ENCODE data around the gene ADCY10.

The ADCY10 gene

DNA sequence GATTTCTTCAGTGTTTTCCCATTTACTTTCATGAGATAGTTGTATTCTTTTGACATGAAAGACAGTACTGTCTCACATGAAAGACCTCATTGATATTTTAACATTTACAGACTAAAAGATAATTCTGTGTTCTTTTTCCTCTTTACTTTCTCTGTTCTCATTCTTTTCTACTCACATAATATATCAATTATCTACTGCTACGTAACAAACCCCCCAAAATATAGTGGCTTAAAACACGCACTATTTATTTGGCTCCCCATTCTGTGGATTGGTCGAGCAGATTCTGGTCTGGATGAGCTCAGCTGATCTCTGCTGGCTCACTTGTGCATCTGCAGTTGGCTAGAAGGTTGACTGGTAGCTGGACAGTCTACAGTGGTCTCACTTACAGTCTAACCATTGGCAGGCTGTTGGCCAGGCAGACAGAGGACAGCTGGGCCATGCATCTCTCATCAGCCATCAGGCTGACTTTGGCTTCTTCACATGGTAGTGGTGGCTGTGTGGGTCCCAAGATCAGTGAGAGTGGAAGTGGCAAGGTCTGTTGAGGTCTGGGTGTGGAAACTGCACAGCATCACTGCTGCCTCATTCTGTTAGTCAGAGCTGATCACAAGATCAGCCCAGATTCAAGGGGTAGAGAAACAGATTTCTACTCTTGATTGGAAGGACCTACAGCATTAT, 128.9 kb downstream of the ADCY10 start:
- DNase-seq (ENCODE audit: extremely low read depth in 1 of 2, low read depth in 1 of 2), result no peak

DNA sequence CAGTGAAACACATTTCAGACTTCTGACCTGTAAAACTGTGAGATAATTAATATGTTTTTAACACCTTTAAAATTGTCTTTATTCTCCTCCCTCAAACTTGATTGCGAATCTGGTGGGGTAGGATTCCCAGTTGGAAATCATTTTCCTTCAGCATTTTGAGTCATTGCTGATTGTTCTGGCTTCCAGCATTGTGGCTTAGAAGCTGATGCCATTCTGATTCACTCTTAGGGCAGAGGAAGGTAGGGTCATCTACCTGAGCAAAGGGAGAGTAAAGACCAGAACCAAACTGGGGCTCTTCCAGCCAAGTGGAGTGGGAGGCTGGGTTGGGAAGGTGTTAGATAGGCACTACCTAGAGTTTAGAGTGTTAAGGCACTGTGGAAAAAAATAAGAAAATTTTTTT, 131.0 kb downstream of the ADCY10 start:
- no peak for DNase-seq (ENCODE audit: extremely low read depth in 1 of 2, low read depth in 1 of 2)

GRCh38 chr1:167781558-167781957, 132.4 kb downstream of the ADCY10 start:
- DNase-seq (ENCODE audit: extremely low read depth in 1 of 2, low read depth in 1 of 2), result no peak

- no peak for DNase-seq (ENCODE audit: extremely low read depth in 1 of 2, low read depth in 1 of 2)
These were observed 136.7 kb downstream of the ADCY10 start for GRCh38 chr1:167777269-167777650.

DNA sequence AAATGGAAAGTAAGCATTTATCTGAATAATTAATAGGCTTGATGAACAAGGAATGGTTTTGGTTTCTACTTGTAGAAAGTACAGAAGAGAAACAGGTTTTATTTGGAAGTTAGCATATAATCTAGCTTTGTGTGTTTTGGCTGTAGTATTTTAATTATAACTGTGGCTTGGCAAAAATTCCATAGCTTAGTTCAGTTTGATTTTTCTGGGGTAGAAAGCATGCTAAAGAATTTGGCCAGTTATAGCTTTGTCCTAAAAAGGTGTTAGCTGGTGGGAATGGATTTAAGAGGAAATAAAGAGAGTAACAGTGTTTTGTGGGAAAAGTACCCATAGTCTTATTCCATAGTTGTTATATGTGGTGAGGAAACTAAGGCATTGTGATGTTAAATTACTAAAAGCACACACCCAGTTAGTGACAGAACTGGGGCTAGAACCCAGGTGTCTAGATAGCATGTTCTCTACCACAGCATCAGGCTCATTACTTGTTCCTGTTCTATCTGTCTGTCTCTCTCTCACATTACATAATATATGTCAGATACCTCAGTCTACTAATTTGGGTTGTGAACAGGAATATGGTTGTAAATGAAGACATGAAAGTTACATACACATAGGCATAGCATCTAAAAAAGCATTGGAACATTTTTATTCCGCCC, 137.2 kb downstream of the ADCY10 start:
- DNase-seq (ENCODE audit: extremely low read depth in 1 of 2, low read depth in 1 of 2), result no peak

DNA sequence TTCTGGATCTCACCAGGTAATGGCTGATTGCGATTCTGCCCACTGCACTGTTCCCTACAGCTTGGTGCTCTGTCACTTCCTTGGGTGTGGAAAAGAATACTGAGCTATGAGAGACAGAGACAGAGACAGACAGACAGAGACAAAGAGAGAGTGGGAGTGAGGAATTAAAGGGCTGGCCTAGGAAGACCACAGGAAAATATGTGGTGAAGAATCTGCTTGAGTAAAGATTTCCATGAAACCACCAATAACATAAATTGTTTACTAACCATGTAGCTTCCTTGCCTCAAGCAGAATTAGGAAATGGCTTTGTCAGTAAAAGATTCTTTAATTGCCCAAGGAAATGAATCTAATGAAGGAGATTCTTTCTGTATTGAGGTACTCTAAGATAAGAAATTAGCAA, 137.8 kb downstream of the ADCY10 start:
- DNase-seq (ENCODE audit: extremely low read depth in 1 of 2, low read depth in 1 of 2), result no peak

DNA sequence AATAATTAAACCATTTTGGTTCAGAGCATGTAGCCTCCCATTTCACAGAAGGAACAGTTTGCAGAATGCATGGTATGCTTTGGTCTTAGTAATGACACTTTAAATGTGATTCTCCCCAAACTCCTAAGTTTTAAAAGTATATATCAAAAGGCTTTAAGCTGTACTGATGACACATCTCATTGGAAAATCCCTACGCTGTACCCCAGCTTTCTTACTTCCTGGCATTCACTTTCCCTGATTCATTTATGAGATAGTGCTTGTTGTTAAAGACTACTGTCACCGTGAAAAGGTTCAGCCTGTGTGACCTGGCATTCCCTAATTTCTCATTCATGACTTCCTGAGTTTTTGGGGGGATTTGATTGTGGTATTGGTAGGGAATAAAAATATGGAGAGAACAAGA, 138.8 kb downstream of the ADCY10 start:
- DNase-seq (ENCODE audit: extremely low read depth in 1 of 2, low read depth in 1 of 2), result no peak

DNA sequence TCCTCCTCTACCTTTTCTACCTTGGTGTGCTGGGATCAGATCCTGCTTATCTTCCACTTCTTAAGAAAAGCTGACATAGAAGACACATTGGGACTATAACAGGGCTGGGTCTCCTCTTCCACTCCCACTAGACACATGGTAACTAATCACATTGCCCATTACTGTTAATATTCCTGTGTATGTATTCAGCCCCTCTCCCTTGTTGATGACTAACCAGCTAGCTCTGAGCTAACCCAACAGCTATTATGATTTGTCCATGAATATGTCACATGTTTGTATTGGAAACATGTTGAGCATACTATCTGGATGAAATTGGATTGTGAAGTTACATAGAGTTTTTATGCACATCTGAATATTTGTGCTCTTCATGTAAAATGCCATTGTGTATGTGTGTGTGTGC, 139.2 kb downstream of the ADCY10 start:
- no peak for DNase-seq (ENCODE audit: extremely low read depth in 1 of 2, low read depth in 1 of 2)

GRCh38 chr1:167773516-167773915, 140.4 kb downstream of the ADCY10 start:
- DNase-seq (ENCODE audit: extremely low read depth in 1 of 2, low read depth in 1 of 2), result no peak

DNA sequence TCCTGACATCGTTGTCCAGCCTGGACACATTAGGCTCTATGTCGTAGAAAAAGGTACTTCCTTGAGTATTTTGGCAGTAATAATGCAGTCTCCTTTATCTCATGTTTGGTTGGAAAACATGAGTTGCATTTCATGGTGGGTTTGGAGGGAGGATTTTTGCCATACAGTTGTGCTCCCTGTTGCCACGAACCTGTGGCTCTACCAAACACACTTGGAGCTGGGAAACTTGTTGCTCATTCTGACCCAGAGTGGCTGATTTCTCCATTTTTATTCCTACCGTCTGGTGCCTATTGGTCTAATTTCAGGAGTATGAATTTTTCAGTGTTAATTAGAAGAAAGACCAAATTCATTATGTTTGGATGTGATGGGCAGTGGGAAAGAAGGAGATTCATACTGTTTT, 141.5 kb downstream of the ADCY10 start:
- DNase-seq (ENCODE audit: extremely low read depth in 1 of 2, low read depth in 1 of 2), result no peak

DNA sequence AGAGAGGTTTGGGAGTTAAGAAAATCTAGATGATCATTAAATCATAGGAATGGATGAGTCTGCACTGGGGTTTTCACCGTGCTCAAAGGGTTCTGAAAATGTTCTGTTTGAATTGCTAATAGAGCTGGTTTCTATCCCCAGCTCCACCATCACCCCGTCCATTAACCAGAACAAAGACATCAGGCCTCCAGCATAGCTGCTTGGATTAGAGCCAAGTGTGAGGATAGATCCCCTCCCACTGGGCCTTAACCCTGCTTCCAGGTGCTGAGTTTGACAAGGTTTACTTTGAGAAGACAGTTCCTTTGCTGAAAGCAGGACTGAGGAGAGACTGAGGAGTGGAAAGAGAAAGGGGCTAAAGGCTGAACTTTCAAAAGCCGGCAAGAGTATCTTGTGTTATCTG, 143.8 kb downstream of the ADCY10 start:
- no peak for DNase-seq (ENCODE audit: extremely low read depth in 1 of 2, low read depth in 1 of 2)

DNA sequence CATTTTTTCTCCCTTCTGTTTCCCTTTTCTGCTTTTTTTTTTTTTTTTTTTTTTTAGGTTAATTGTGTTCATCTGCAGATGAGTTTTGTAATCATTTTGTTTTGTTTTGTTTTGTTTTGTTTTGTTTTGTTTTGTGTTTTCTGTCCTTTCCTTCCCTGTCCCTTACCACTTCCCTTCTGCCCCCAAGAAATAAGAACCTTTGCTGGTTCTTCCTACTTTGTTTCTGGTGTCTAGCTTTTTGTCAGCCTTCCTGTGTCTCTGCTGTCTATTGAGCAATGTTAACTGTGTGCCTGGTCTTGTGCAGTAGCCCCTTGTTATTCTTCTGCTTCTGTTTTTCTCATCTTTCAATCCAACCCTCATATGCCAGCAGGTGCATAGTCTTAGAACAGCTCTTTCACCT, 146.2 kb downstream of the ADCY10 start:
- DNase-seq (ENCODE audit: extremely low read depth in 1 of 2, low read depth in 1 of 2), result no peak

GRCh38 chr1:167766538-167766937, 147.4 kb downstream of the ADCY10 start:
- no peak for DNase-seq (ENCODE audit: extremely low read depth in 1 of 2, low read depth in 1 of 2)

DNA sequence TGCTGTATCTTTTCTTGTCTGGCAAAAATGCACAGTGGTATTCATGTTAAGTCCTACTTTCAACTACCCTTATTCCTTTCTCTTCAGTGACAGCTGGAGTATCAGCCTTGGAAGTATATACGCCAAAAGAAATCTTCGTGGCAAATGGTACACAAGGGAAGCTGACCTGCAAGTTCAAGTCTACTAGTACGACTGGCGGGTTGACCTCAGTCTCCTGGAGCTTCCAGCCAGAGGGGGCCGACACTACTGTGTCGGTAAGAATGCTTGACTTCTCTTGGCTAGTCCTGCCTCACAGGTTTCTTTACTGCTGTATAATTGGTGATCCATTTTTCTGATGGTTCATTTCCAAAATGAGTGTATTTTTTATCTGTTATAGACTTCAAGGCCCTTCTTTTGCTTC, 148.4 kb downstream of the ADCY10 start:
- no peak for DNase-seq (ENCODE audit: extremely low read depth in 1 of 2, low read depth in 1 of 2)

DNA sequence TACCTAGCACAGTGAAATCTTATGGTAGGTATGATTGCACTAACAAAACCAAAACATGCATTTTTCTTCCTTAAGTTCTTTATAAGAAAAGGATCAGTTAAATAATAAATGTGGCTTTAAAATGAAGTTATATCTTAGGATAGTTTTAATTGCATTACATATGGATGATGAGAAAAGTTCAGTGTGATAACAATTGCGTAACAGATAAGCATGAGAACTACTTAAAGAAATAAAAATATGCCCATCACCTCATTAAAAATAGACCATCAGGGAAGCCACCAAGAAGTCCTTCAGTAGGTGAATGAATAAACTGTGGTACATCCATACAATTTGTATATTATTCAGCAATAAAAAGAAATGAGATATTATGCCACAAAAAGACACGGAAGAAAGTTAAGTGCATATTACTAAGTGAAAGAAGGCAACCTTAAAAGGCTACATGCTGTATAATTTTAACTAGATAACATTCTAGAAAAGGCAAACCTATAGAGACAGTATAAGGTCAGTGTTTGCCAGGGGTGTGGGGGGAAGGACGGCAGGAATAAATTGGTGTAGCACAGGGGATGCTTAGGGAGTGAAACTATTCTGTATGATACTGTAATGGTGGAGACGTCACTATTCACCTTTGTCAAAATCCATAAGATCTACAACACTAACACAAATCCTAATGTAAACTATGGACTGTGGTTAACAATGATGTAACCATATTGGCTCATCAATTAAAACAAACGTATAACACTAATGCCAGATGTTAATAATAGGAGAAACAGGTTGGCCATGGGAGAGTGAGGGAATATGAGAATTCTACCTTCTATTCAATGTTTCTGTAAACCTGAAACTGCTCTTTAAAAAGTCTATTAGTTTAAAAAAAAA, 149.2 kb downstream of the ADCY10 start:
- DNase-seq (ENCODE audit: extremely low read depth in 1 of 2, low read depth in 1 of 2), result no peak

GRCh38 chr1:167763525-167764220, 150.3 kb downstream of the ADCY10 start:
- DNase-seq (ENCODE audit: extremely low read depth in 1 of 2, low read depth in 1 of 2), result no peak

DNA sequence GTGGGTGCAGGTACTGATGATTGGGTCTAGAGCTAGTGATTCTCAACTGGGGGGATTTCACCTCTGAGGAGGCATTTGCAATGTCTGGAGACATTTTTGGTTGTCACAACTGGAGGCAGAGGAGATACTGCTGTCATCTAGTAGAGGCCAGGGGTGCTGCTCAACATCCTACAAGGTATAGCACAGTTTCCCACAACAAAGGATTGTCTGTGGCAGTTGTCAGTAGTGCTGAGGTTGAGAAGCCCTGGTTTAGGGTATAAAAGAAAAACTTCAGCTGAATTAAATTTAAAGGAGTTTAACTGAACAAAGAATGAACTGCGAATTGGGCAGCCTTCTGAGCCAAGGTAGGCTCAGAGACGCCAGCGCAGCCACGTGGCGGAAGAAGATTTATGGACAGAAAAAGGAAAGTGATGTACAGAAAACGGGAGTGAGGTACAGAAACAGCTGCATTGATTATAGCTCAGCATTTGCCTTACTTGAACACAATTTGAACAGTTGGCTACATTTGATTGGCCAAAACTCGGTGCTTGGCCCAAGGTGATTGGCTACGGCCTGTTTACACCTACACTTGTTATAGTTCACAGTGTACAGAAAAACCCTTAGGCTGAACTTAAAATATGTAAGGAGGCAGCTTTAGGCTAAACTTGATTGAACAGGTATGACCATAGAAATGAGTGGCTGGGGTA, 151.7 kb downstream of the ADCY10 start:
- DNase-seq (ENCODE audit: extremely low read depth in 1 of 2, low read depth in 1 of 2), result no peak

- DNase-seq (ENCODE audit: extremely low read depth in 1 of 2, low read depth in 1 of 2), result no peak
These were observed 152.5 kb downstream of the ADCY10 start for GRCh38 chr1:167761400-167761799.
